HG02870 (cell line): ENCODE results near the gene DMRT1.

ENCODE experiments used
- ATAC-seq: cut with Tn5 transposase; IDR thresholded peaks from one replicate; pipeline ENCODE4 v1.9.1; 2021; ENCODE audit warnings: mild to moderate bottlenecking, moderate library complexity; ENCODE audit not compliant: unreplicated experiment

Gene DMRT1

DNA sequence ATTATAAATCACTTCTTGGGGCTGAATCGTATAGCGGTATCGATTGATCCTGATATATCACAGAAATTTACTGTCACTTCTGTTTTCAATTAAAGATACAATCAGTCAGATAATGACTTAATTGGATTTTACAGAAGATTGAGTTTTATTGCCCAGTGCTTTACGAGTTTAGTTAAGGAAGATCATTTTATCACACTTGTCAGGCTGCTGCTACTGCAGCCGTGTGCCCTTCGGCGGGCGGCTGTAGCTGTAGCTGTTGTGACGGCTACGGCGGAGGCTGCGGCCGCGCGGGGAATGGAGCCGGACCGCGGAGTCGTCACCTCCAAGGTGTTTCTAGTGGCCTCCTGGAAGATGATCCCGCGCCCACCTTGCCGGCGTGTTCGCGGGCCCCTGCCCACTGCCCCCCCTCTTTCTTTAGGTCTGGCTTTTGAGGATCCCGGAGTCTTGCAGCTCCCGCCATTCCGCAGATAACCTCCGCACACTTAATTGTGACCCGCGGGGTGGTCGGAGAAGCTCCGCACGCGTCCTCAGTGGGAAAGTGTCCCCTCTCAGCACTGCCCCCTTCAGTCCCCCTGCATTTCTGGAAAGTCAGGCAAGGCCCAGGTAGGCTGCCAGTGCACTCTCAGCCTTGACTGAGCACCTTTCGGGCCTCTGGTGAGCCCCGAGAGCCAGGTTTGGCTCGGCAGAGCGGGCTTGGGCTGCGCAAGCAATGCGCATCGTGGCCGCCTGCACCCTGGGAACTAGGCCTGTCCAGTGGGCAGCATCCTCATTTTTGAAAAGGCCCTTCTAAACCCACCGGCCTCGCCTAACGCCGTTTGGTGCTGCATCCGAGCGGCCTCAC, 128.0 kb downstream of the DMRT1 start:
- no peak for ATAC-seq

- ATAC-seq, result no peak
These were observed 128.9 kb downstream of the DMRT1 start for GRCh38 chr9:970151-970996.

DNA sequence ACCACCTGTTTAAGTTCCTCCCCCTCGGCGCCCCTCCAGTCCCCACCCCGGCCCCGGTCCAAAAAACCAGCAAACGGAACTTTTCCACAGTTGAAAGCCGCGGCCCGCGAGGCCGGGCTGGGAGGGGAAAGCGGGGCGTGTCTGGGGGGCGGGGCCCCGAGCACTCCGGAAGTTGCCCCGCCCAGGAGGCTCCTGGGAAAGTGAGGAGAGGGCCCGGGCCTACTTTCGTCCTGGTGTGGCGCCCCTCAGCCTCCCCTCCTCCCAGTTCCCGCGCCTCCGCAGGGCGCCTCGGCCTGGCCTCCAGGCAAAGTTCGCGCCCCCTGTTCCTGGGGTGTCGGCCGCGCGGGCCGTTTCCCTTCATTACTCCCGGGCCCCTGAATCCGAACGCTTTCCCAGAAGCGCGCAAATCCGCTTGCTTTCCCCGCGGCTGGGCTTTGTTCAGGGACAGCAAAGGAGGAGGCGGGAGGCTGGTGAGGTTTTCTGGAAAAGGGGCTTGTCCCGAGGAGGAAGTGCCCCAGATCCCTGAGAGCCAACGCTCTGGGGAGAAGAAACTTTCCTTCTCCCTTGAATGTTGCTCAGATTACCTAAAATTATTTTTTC, 130.5 kb downstream of the DMRT1 start:
- ATAC-seq, result no peak

GRCh38 chr9:972501-973294, 131.2 kb downstream of the DMRT1 start:
- no peak for ATAC-seq

GRCh38 chr9:973295-973834, 131.9 kb downstream of the DMRT1 start:
- no peak for ATAC-seq

GRCh38 chr9:974031-974995, 132.8 kb downstream of the DMRT1 start:
- ATAC-seq, result no peak

DNA sequence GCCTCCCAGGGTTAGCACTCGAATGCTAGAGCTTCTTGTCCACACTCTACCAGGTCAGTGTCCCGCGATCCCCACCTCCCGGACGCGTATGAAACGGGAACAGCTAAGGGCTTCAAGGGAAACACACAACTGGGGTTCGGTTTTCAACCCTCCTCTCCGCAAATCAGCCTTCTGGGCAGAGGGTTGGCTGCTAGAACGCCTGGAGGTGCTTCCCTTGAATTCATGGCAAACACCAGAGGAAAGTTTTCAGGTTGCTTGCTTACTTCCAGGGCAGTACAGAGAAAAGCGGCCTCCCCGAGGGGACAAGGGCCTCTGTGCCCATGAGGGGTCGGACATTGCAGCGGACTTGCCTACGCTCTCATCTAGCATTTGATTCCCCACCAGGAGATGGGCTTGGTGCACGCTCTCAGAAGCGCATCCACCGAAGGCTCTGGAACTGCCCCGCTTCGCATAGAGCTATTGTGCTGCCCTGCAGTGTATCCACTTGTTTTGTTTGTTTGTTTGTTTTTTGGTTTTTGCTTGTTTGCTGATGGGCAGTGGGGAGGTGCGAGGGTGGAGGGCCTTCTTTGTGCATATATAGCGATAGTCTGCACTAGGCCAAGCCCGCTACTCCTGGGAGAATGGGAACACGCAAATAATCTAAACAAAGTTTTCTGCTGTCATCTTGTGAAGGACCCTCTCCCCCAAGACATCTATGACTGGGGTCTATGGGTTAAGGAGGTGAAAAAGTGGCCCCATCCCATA, 133.7 kb downstream of the DMRT1 start:
- ATAC-seq, result no peak

GRCh38 chr9:975740-976257, 134.3 kb downstream of the DMRT1 start:
- ATAC-seq, result no peak

DNA sequence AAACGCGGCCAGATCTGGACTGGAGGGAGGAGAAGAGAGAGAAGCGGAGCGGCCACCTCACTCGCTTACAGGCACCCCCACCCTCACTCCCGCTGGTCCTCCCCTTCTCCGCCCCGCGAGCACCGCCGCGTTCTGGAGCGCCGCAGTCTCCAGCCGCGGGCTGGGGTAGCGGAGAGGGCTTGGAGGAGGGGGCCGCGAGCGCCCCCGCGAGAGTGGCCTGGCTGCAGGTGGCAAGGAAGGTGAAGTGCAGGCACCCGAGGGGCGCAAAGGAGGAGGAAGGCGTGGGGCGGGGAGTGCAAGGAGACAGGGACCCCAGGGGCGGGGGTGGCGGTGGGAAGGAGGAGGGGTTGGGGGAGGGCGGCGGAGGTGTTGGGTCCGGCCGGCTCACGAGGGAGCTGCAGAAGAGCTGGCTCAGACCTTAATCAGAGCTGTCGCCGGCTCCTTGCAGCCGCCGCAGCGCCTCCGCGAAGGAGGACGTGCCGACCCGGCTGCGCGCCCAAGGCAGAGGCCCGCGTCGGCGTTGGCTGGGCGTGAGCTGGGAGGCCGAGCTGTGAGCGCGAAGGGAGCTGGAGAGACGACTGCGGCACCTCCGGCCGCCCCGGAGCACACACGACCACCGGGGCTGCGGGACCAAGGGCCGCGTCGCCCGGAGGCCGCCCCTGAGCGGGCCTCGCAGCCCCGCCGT, 134.9 kb downstream of the DMRT1 start, which contains the start of gene DMRT3:
TSS of gene DMRT3 (plus strand) at position 398 of the 685 bp plus-strand sequence. CDS start 347 bp downstream, outside the sequence.
- ATAC-seq, result no peak

DNA sequence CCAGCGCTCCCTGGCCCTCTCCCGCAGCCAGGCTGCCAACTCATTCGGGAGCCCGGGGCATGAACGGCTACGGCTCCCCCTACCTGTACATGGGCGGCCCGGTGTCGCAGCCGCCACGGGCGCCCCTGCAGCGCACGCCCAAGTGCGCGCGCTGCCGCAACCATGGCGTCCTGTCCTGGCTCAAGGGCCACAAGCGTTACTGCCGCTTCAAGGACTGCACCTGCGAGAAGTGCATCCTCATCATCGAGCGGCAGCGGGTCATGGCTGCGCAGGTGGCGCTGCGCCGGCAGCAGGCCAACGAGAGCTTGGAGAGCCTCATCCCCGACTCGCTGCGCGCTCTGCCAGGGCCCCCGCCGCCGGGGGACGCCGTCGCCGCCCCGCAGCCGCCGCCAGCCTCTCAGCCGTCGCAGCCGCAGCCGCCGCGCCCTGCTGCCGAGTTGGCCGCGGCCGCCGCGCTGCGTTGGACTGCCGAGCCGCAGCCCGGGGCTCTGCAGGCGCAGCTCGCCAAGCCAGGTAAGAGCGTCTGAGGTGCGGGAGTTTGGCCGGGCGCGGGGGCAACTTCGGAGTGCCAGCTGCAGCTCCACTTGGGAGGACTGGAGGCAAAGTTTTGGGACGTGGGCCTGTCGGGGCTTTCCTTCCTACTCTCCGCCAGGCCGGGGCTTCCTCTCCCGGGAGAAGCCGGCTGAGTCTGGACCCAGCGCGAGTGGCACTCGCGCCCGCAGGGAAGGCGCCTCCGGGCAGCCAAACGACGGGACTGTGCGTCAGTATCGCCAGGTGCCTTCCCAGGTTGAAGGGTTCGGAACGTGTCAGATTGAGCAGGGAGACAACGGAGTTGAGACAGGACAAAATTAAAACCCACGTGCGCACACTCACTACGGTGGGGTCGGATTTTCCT, 135.7 kb downstream of the DMRT1 start:
- ATAC-seq, result no peak

DNA sequence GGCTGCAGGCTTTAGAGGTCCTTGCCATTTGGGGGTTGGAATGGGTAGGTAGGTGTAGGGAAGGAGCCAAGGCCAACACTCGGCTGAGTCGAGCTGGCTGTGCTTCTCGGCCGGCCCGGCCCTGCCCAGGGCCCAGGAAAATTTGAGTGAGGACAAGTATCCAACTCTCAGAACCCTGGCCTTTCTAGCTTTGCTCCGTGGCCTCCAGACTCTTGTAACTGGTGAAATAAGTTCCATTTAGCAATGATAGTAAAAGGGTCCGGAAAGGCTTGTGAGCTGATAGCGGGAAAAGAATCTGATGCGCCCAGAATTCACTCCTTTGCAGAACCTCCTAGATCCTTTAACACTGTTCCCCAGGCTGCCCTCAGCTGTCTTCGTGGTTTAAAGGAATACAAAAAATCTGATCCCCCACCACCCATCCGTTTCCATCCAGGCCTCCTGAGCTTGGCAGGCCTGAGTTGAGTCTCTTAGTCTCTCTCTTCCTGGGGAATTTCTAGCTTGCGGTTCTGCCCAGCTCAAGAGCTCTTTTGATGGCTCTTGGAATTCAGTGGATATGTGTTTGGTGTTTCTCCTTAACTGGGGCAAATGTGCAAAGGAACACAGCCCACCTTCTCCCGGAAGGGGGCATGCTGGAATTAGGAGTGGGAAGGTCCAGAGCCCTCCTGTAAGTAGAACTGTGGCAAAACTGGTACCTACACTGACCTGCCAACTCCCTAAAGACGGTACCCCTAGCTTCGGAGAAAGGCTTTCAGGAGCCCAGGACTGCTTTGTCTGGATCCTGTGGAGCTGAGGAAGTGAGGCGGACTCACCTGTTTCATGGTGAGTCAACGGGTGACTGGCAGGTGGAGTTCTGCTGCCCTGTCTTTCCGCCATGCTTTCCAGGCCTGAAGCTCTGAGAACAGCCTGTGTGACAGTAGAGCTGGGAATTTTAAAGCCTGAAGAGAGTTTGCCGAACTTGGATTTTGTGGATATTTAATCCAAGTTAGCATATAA, 136.6 kb downstream of the DMRT1 start:
- ATAC-seq, result no peak

GRCh38 chr9:979983-980382, 138.5 kb downstream of the DMRT1 start:
- ATAC-seq, result no peak

GRCh38 chr9:980640-981039, 139.1 kb downstream of the DMRT1 start:
- no peak for ATAC-seq

DNA sequence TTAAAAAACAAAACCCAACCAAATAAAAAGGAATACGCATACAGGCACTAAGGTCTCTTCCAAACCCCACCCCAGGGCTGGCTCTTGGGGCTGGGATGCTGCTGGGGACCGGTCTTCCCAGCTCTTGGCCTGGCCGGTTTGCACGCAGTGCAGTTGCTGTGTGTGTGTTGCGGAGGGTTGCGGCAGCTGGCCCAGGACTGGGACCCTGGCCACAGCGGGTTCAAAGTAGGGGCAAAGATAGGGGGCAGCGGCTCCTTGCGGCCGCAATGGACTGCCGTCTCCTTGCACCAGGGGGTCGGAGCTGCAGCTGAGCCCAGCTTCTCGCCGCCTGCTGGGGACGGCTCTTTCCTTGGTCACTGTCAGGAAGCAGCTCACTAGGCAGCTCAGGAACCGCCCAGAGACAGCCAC, 140.0 kb downstream of the DMRT1 start:
- ATAC-seq, result no peak

- no peak for ATAC-seq
These were observed 141.1 kb downstream of the DMRT1 start for GRCh38 chr9:982394-983230.
